Smooth muscle cell (in vitro differentiated cells): ENCODE results near the gene FAM161B. TPM values are rescaled to one million over a fixed set of nuclear protein-coding genes. Genes with fewer than 3 reads are reported as not detected.

Source experiments
- DNase-seq: peaks from one replicate; lab custom pipeline; 2025; ENCODE audit not compliant: unreplicated experiment; lab: John Stamatoyannopoulos, UW
- H2AFZ ChIP-seq: fragments of 200-600 bp; sonication (generic); 2 replicates; pipeline ENCODE4 v1.6.0; 2016; ENCODE audit warnings: antibody characterized with exemption, low read depth, mild to moderate bottlenecking
- H3F3A ChIP-seq: fragments of 200-600 bp; sonication (generic); 2 replicates; pipeline ENCODE4 v1.6.0; 2017; ENCODE audit warnings: antibody characterized with exemption, low read depth
- H3K27ac ChIP-seq: fragments of 200-600 bp; sonication (generic); 2 replicates; pipeline ENCODE4 v1.5.1; 2016; ENCODE audit warnings: low read depth, mild to moderate bottlenecking
- H3K27me3 ChIP-seq: fragments of 200-600 bp; sonication (generic); 2 replicates; pipeline ENCODE4 v1.6.1; 2016; ENCODE audit warnings: low read depth, mild to moderate bottlenecking
- H3K36me3 ChIP-seq: fragments of 200-600 bp; sonication (generic); 2 replicates; pipeline ENCODE4 v1.5.1; 2016; ENCODE audit warnings: low read depth
- H3K4me1 ChIP-seq: fragments of 200-600 bp; sonication (generic); 2 replicates; pipeline ENCODE4 v1.5.1; 2016; ENCODE audit warnings: low read depth
- H3K4me2 ChIP-seq: fragments of 200-600 bp; sonication (generic); 2 replicates; pipeline ENCODE4 v1.6.0; 2016; ENCODE audit warnings: mild to moderate bottlenecking
- H3K4me3 ChIP-seq: fragments of 200-600 bp; sonication (generic); 2 replicates; pipeline ENCODE4 v1.5.1; 2016; ENCODE audit warnings: mild to moderate bottlenecking
- H3K79me2 ChIP-seq: fragments of 200-600 bp; sonication (generic); 2 replicates; pipeline ENCODE4 v1.6.0; 2016; ENCODE audit warnings: low read depth, mild to moderate bottlenecking
- H3K9ac ChIP-seq: fragments of 200-600 bp; sonication (generic); 2 replicates; pipeline ENCODE4 v1.6.0; 2016; ENCODE audit warnings: low read depth
- H3K9me3 ChIP-seq: fragments of 200-600 bp; sonication (generic); replicated peaks from 2 replicates; pipeline ENCODE4 v1.5.1; 2016; ENCODE audit warnings: low read depth
- H4K20me1 ChIP-seq: fragments of 200-600 bp; sonication (generic); 2 replicates; pipeline ENCODE4 v1.6.0; 2016; ENCODE audit warnings: low read depth
- WGBS: methylation state at CpG from one replicate; pipeline ENCODE4 v1.1.7; 2016; ENCODE audit warnings: low lambda C conversion rate; 5-methylcytosine and 5-hydroxymethylcytosine counted together
- polyA plus RNA-seq: library from polyadenylated mRNA; unstranded; fragments of >200 nt; fragmentation: Nextera tagmentation; extraction: Ambion mirVana; gene quantifications from 2 replicates; pipeline ENCODE4 v1.2.1, GENCODE V29; 2016
- small RNA-seq: library from RNA; depleted of rRNA; stranded (forward); fragments of <200 nt; gene quantifications from one replicate; pipeline ENCODE3, GENCODE V24; 2014
- total RNA-seq: library from RNA; depleted of rRNA; stranded (reverse); fragments of >200 nt; gene quantifications from 2 replicates; pipeline ENCODE4 v1.2.3, GENCODE V29; 2014
- TF ChIP-seq, protein P1 (sequence below): fragments of 200-600 bp; sonication (generic); IDR thresholded peaks from 2 replicates; pipeline ENCODE4 v1.5.1; 2017; ENCODE audit warnings: borderline replicate concordance, mild to moderate bottlenecking, antibody characterized with exemption; ENCODE audit not compliant: insufficient read depth, poor library complexity, severe bottlenecking

Gene FAM161B
- total and polyA plus RNA-seq, 2 experiments from 2014 or later: 2.7 to 3.9 TPM

DNA sequence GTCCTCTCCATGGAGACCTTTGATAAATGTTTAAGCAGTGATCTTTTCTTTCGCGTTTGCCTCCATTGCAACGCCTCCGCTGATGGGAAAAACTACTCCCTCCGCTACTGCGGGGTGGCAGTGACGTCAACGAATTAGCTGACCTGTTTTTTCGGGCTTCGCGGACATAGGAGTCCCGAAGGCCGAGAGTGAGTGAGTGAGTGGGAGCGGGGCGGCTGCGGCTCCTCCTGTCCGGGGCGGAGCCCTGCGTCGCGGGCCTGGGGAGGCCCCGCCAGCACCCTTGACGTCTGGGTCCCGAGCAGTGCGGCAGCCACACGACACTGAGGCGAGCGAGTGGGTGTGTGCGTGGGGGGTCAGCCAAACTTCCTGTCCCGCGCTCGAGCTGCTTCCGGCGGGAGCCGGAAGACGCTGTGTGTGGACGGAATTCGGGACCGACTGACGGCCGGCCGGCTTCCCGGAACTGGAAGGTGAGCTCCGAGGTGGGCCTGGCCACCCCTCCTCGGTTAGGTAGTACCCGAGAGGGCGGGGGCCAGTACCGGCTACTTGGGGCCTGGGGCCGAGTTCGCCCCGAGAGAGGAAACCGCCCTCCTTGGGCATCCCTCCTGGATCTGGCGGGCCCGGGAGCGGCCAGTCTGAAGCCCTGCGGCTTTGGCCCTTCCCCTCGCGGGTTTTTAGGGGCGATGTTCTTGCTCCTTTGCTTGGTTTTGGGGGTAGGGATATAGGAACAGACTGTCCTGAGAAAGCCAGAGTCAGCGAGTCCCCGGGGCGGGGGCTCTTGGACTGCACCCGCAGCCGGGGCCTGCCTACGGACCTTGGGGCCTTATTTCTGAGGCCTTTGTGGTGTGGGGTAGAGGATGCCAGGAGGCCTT, 63.2 kb downstream of the FAM161B start, which contains the start of gene ZNF410:
ZNF410 (plus strand) TSS at position 411 of the 869 bp plus-strand sequence. CDS start 5,317 bp downstream, outside the sequence.
- H3K4me1 ChIP-seq: peaks cover 10% of the 10 kb centered on the region
- DNase-seq: peak; percentile 83
- peak within 1 kb of the TSS; percentile 96 for H3K4me2 ChIP-seq
- peak within 1 kb of the TSS; percentile 97 for H2AFZ ChIP-seq
- H3K27ac ChIP-seq: peak within 1 kb of the TSS; percentile 94
- peak within 1 kb of the TSS; percentile 94 for H3K9ac ChIP-seq
- H3K27me3 ChIP-seq: no peaks in the 10 kb centered on the region
- under 1% methylated on average over 65 of the region's 65 CpGs for WGBS
- H3K4me3 ChIP-seq: peak within 1 kb of the TSS; percentile 79
- peaks cover 60% of the 10 kb centered on the region for H3K79me2 ChIP-seq
- TF ChIP-seq, protein P1, sequence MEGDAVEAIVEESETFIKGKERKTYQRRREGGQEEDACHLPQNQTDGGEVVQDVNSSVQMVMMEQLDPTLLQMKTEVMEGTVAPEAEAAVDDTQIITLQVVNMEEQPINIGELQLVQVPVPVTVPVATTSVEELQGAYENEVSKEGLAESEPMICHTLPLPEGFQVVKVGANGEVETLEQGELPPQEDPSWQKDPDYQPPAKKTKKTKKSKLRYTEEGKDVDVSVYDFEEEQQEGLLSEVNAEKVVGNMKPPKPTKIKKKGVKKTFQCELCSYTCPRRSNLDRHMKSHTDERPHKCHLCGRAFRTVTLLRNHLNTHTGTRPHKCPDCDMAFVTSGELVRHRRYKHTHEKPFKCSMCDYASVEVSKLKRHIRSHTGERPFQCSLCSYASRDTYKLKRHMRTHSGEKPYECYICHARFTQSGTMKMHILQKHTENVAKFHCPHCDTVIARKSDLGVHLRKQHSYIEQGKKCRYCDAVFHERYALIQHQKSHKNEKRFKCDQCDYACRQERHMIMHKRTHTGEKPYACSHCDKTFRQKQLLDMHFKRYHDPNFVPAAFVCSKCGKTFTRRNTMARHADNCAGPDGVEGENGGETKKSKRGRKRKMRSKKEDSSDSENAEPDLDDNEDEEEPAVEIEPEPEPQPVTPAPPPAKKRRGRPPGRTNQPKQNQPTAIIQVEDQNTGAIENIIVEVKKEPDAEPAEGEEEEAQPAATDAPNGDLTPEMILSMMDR: no peak
- peaks cover 9% of the 10 kb centered on the region for H3F3A ChIP-seq
- H3K9me3 ChIP-seq: no peaks in the 10 kb centered on the region
- H4K20me1 ChIP-seq: peaks cover 41% of the 10 kb centered on the region
- no peaks in the 10 kb centered on the region for H3K36me3 ChIP-seq

DNA sequence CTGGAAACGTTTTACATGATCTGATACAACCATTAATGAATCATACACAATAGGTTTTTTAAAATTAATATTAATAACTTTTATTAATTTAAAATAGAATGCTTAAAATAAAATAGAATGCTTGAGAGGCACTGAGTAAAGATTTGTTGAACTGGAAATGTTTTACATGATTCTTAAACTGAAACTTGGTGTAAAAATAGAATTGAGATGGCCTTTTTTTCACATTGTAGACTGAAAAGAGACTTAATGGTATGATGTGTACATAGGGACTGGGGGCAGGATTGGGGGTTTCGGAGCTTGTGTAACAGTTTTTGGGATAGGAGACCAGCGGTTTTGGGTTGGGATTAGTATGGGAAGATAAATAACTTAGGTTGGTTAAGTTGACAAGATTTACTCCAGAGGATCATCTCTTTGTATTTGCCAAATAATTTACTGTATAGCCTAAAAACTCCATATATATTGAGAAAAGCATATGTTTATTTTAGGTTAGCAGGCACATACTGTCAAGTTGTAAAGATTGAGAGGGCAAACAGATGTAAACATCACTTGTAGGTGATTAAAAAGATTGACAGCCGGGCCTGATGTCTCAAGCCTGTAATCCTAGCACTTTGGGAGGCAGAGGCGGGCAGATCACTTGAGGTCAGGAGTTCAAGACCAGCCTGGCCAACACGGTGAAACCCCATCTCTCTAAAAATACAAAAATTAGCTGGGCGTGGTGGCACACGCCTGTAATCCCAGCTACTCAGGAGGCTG, 65.3 kb downstream of the FAM161B start:
- Histone ChIP-seq H3K4me1 (peaks cover 10% of the 10 kb centered on the region), H3K27me3 (no peaks in the 10 kb centered on the region), H3K27ac (peak overlapping the region; percentile 26), H3K9me3 (no peaks in the 10 kb centered on the region), H4K20me1 (peaks cover 21% of the 10 kb centered on the region), H3K4me2 (peak overlapping the region; percentile 96), H3K79me2 (peaks cover 39% of the 10 kb centered on the region), H3K9ac (no peak overlapping the region), H3K36me3 (no peaks in the 10 kb centered on the region), H3F3A (peaks cover 9% of the 10 kb centered on the region), H2AFZ (no peak overlapping the region), H3K4me3 (no peak overlapping the region)
- TF ChIP-seq, protein P1: no peak
- 83% methylated on average over 8 of the region's 8 CpGs for WGBS
- DNase-seq: no peak

Small RNA genes within 50 kb of the gene (small RNA-seq; reads per million reads assigned to genes)
- not detected for gene RF00019

Other genes starting within 250 kb of the FAM161B start
- 16.5 and 22.4 TPM in 2 replicates for gene PNMA1, start 235.7 kb downstream of the FAM161B start, total RNA-seq
- 43.5 and 52.7 TPM in 2 replicates for gene PNMA1, start 235.7 kb downstream of the FAM161B start, polyA plus RNA-seq
- 3.7 and 4.7 TPM in 2 replicates for gene PTGR2, start 98.3 kb downstream of the FAM161B start, total RNA-seq
- 2.9 and 4.0 TPM in 2 replicates for gene PTGR2, start 98.3 kb downstream of the FAM161B start, polyA plus RNA-seq
- gene ZNF410, start 63.2 kb downstream of the FAM161B start, total RNA-seq: 67.3 and 67.4 TPM in 2 replicates
- gene ZNF410, start 63.2 kb downstream of the FAM161B start, polyA plus RNA-seq: 45.1 and 46.9 TPM in 2 replicates
- 9.6 and 16.8 TPM in 2 replicates for gene COQ6, start 208 bp upstream of the FAM161B start, total RNA-seq
- 18.2 and 22.3 TPM in 2 replicates for gene COQ6, start 208 bp upstream of the FAM161B start, polyA plus RNA-seq
- gene ENTPD5, start 69.2 kb upstream of the FAM161B start, total RNA-seq: 9.1 and 9.9 TPM in 2 replicates
- gene ENTPD5, start 69.2 kb upstream of the FAM161B start, polyA plus RNA-seq: 8.1 and 9.8 TPM in 2 replicates
- 6.4 and 20.6 TPM in 2 replicates for gene BBOF1, start 69.3 kb upstream of the FAM161B start, total RNA-seq
- gene BBOF1, start 69.3 kb upstream of the FAM161B start, polyA plus RNA-seq: 3.7 and 6.5 TPM in 2 replicates
- 16.1 and 22.3 TPM in 2 replicates for gene ALDH6A1, start 134.4 kb upstream of the FAM161B start, total RNA-seq
- gene ALDH6A1, start 134.4 kb upstream of the FAM161B start, polyA plus RNA-seq: 18.2 and 18.9 TPM in 2 replicates
- 17.4 and 17.8 TPM in 2 replicates for gene LIN52, start 134.9 kb upstream of the FAM161B start, total RNA-seq
- 13.8 and 16.1 TPM in 2 replicates for gene LIN52, start 134.9 kb upstream of the FAM161B start, polyA plus RNA-seq